OCI-LY1 (cell line): ENCODE results near the gene ACSBG1.
"Not testable (repeated sequence)": the region's sequence is repeated elsewhere in the genome, so short reads cannot be mapped to it uniquely, and the experiment has no call there.

ENCODE experiments used
- H2AFZ ChIP-seq: fragments of 200-600 bp; sonication (generic), shearing (Covaris generic); 2 replicates; pipeline ENCODE4 v1.6.0; 2014; ENCODE audit warnings: antibody characterized with exemption, mild to moderate bottlenecking, low read length
- H3F3A ChIP-seq: fragments of 200-600 bp; sonication (generic), shearing (Covaris generic); 2 replicates; pipeline ENCODE4 v1.6.0; 2014; ENCODE audit warnings: mild to moderate bottlenecking, antibody characterized with exemption, low read length, moderate library complexity; ENCODE audit not compliant: insufficient read depth
- H3K27ac ChIP-seq: fragments of 200-600 bp; sonication (generic); 2 replicates; pipeline ENCODE4 v1.5.1; 2014; ENCODE audit warnings: low read length, mixed run types, mild to moderate bottlenecking, low read depth; ENCODE audit not compliant: poor library complexity, severe bottlenecking
- H3K27me3 ChIP-seq: fragments of 200-600 bp; sonication (generic); 2 replicates; pipeline ENCODE4 v1.6.0; 2014; ENCODE audit warnings: antibody characterized with exemption, mild to moderate bottlenecking, low read length, moderate library complexity; ENCODE audit not compliant: insufficient read depth
- H3K36me3 ChIP-seq: fragments of 200-600 bp; sonication (generic); 2 replicates; pipeline ENCODE4 v1.6.1; 2014; ENCODE audit warnings: mild to moderate bottlenecking, antibody characterized with exemption, low read length, moderate library complexity, mixed read lengths; ENCODE audit not compliant: insufficient read depth
- H3K4me1 ChIP-seq: fragments of 200-600 bp; sonication (generic); 2 replicates; pipeline ENCODE4 v1.5.1; 2014; ENCODE audit warnings: mild to moderate bottlenecking, low read length, moderate library complexity; ENCODE audit not compliant: insufficient read depth, severe bottlenecking
- H3K4me2 ChIP-seq: fragments of 200-600 bp; sonication (generic), shearing (Covaris generic); 2 replicates; pipeline ENCODE4 v1.6.1; 2014; ENCODE audit warnings: low read length
- H3K4me3 ChIP-seq: fragments of 200-600 bp; sonication (generic); 2 replicates; pipeline ENCODE4 v1.5.1; 2014; ENCODE audit warnings: low read length, low read depth, mild to moderate bottlenecking, mixed read lengths; ENCODE audit not compliant: poor library complexity, severe bottlenecking
- H3K79me2 ChIP-seq: fragments of 200-600 bp; shearing (Covaris generic); 2 replicates; pipeline ENCODE4 v1.6.1; 2016; ENCODE audit warnings: mixed run types, low read length, mixed read lengths; ENCODE audit not compliant: insufficient read depth
- H3K9ac ChIP-seq: fragments of 200-600 bp; sonication (generic), shearing (Covaris generic); 2 replicates; pipeline ENCODE4 v1.6.1; 2014; ENCODE audit warnings: mild to moderate bottlenecking, low read length, mixed read lengths
- H3K9me2 ChIP-seq: fragments of 200-600 bp; sonication (generic), shearing (Covaris generic); 2 replicates; pipeline ENCODE4 v1.6.1; 2014; ENCODE audit warnings: low read depth, mild to moderate bottlenecking, low read length, mixed read lengths
- H3K9me3 ChIP-seq: fragments of 200-600 bp; shearing (Covaris generic); 2 replicates; pipeline ENCODE4 v1.6.1; 2014; ENCODE audit warnings: low read length, mixed read lengths
- H4K20me1 ChIP-seq: fragments of 200-600 bp; sonication (generic), shearing (Covaris generic); 2 replicates; pipeline ENCODE4 v1.6.0; 2016; ENCODE audit warnings: mild to moderate bottlenecking, low read length; ENCODE audit not compliant: insufficient read depth
- CTCF ChIP-seq: fragments of 200-600 bp; sonication (generic), shearing (Covaris generic); IDR thresholded peaks from 2 replicates; pipeline ENCODE4 v1.5.1; 2017; ENCODE audit warnings: mild to moderate bottlenecking, antibody characterized with exemption, low read length, moderate library complexity, mixed read lengths
- EZH2 ChIP-seq: fragments of 200-600 bp; sonication (generic), shearing (Covaris generic); IDR thresholded peaks from 2 replicates; pipeline ENCODE4 v1.8.0; 2017; ENCODE audit warnings: borderline replicate concordance, mixed run types, mild to moderate bottlenecking, antibody characterized with exemption, low read length, moderate library complexity, mixed read lengths

The ACSBG1 gene

GRCh38 chr15:78249131-78249530 lies 14.8 kb upstream of the ACSBG1 start:
- Histone ChIP-seq H3F3A (no peaks in the 10 kb centered on the region), H3K4me1 (no peaks in the 10 kb centered on the region), H3K4me3 (no peak overlapping the region), H3K9ac (no peak overlapping the region), H3K4me2 (no peak overlapping the region), H3K27ac (no peak overlapping the region), H3K9me3 (no peaks in the 10 kb centered on the region), H4K20me1 (no peaks in the 10 kb centered on the region), H3K79me2 (no peaks in the 10 kb centered on the region), H3K36me3 (no peaks in the 10 kb centered on the region), H3K9me2 (no peaks in the 10 kb centered on the region), H2AFZ (no peak overlapping the region), H3K27me3 (no peaks in the 10 kb centered on the region)
- TF ChIP-seq CTCF (no peak), EZH2 (no peak)

- H2AFZ ChIP-seq = no peak overlapping the region
- no peak overlapping the region for H3K4me3 ChIP-seq
- H4K20me1 ChIP-seq = no peaks in the 10 kb centered on the region
- H3K9me2 ChIP-seq = no peaks in the 10 kb centered on the region
- H3K79me2 ChIP-seq = no peaks in the 10 kb centered on the region
- H3K9ac ChIP-seq = no peak overlapping the region
- no peaks in the 10 kb centered on the region for H3F3A ChIP-seq
- no peaks in the 10 kb centered on the region for H3K9me3 ChIP-seq
- no peaks in the 10 kb centered on the region for H3K4me1 ChIP-seq
- no peaks in the 10 kb centered on the region for H3K36me3 ChIP-seq
- H3K4me2 ChIP-seq = no peak overlapping the region
- no peak overlapping the region for H3K27ac ChIP-seq
- no peak for TF ChIP-seq CTCF
- no peak for TF ChIP-seq EZH2
- no peaks in the 10 kb centered on the region for H3K27me3 ChIP-seq
These were observed 13.5 kb upstream of the ACSBG1 start for GRCh38 chr15:78247911-78248310.

- not testable (repeated sequence) for H3K79me2 ChIP-seq, H3K4me2 ChIP-seq, H3K9ac ChIP-seq, H3F3A ChIP-seq, H3K4me3 ChIP-seq, H2AFZ ChIP-seq, H4K20me1 ChIP-seq, H3K27ac ChIP-seq, H3K36me3 ChIP-seq, H3K4me1 ChIP-seq, H3K27me3 ChIP-seq, H3K9me2 ChIP-seq, H3K9me3 ChIP-seq
These were observed 11.7 kb upstream of the ACSBG1 start for GRCh38 chr15:78245976-78246620.

- H3K9me2 ChIP-seq, H3K4me3 ChIP-seq, H3K9me3 ChIP-seq: not testable (repeated sequence)
These were observed 11.0 kb upstream of the ACSBG1 start for GRCh38 chr15:78245392-78245791.

More at GRCh38 chr15:78245392-78245791, 11.0 kb upstream of the ACSBG1 start:
- not testable (repeated sequence) for H2AFZ ChIP-seq, H3K27ac ChIP-seq, H3K4me1 ChIP-seq, H3K4me2 ChIP-seq, H3K79me2 ChIP-seq, H3K27me3 ChIP-seq, H3K9ac ChIP-seq, H4K20me1 ChIP-seq, H3K36me3 ChIP-seq, H3F3A ChIP-seq
